ENCODE data around the gene BLOC1S3. TPM values are rescaled to one million over a fixed set of nuclear protein-coding genes. Genes with fewer than 3 reads are reported as not detected.

BLOC1S3 gene
- 11.6 to 15.2 TPM (median 13.4 TPM) in 5 replicates for total RNA-seq (2022; extraction: Qiagen RNA extraction; ENCODE audit: low read depth)

DNA sequence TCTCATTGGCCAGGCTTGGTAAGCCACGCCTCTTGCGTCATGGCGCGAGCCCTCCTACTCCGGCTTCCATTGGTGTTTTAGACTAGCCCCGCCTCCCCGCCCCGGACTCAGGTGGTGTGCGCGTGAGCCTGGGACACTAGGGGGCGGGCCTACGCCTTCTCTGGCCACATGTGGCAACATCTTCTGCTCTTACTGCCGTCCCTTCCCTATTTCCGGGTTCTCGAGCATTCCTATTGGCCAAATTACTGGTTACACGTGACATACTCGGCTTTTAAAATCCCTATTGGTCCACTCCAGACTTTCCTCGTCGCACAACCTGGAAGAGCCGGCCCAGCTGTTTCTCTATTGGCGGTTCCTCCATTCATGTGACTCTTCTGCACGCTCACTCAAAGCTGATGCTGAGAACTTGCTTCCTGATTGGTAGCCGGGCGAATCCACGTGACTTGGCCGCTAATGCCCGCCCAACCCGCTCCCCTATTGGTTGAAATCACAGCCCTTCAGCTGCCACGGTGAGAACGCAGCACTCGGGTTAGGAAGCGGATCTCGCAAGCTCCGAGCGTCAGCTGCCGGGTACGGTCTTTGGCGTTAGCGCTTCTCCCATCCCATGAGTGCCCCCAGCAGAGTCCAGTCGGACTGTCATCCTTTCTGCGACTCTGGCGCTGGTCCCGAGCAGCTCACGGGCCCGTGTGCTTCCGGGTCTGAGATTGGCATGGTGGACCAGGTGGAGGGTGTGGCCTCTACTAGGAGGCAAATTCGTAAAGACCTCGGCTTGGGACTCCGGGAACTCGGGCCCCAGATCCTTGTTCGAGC is at the start of gene BLOC1S3:
Gene BLOC1S3, plus strand, starts transcription at position 523 of the 810 bp plus-strand sequence. CDS start 513 bp downstream, outside the sequence.

GRCh38 chr19:45160870-45161737 is 17.5 kb upstream of the BLOC1S3 start, which contains the start of gene NKPD1:
Gene NKPD1, minus strand, starts transcription at chr19:45160982. Its CDS starts 832 bp downstream, at chr19:45160150.

GRCh38 chr19:45177817-45178261 is 745 bp upstream of the BLOC1S3 start, which contains the start of gene TRAPPC6A:
Gene TRAPPC6A, minus strand, starts transcription at chr19:45178237. Its CDS starts 19 bp downstream, at chr19:45178218.

Other genes starting within 250 kb of the BLOC1S3 start
- gene APOC4, start 236.5 kb upstream of the BLOC1S3 start, total RNA-seq (2022; extraction: Qiagen RNA extraction; ENCODE audit: low read depth): not detected in 5 replicates
- gene APOC2, start 232.7 kb upstream of the BLOC1S3 start, total RNA-seq (2022; extraction: Qiagen RNA extraction; ENCODE audit: low read depth): not detected in 5 replicates
- 136 to 197 TPM (median 165 TPM) in 5 replicates for gene CLPTM1, start 223.4 kb upstream of the BLOC1S3 start, total RNA-seq (2022; extraction: Qiagen RNA extraction; ENCODE audit: low read depth)
- 41.9 to 59.2 TPM (median 49.1 TPM) in 5 replicates for gene RELB, start 177.3 kb upstream of the BLOC1S3 start, total RNA-seq (2022; extraction: Qiagen RNA extraction; ENCODE audit: low read depth)
- gene CLASRP, start 139.7 kb upstream of the BLOC1S3 start, total RNA-seq (2022; extraction: Qiagen RNA extraction; ENCODE audit: low read depth): 54.6 to 69.9 TPM (median 62.3 TPM) in 5 replicates
- 6.6 to 9.2 TPM (median 7.7 TPM) in 5 replicates for gene ZNF296, start 102.3 kb upstream of the BLOC1S3 start, total RNA-seq (2022; extraction: Qiagen RNA extraction; ENCODE audit: low read depth)
- gene GEMIN7, start 99.5 kb upstream of the BLOC1S3 start, total RNA-seq (2022; extraction: Qiagen RNA extraction; ENCODE audit: low read depth): 83.7 to 92.7 TPM (median 88.0 TPM) in 5 replicates
- gene PPP1R37, start 85.6 kb upstream of the BLOC1S3 start, total RNA-seq (2022; extraction: Qiagen RNA extraction; ENCODE audit: low read depth): 19.5 to 31.8 TPM (median 29.7 TPM) in 5 replicates
- gene NKPD1, start 17.8 kb upstream of the BLOC1S3 start, total RNA-seq (2022; extraction: Qiagen RNA extraction; ENCODE audit: low read depth): 0.04 to 0.09 TPM (median 0.05 TPM) in 5 replicates
- 34.8 to 41.6 TPM (median 37.2 TPM) in 5 replicates for gene TRAPPC6A, start 547 bp upstream of the BLOC1S3 start, total RNA-seq (2022; extraction: Qiagen RNA extraction; ENCODE audit: low read depth)
- 0.80 to 1.3 TPM (median 0.99 TPM) in 5 replicates for gene EXOC3L2, start 66.6 kb downstream of the BLOC1S3 start, total RNA-seq (2022; extraction: Qiagen RNA extraction; ENCODE audit: low read depth)
- 5.4 to 9.7 TPM (median 7.3 TPM) in 5 replicates for gene MARK4, start 72.5 kb downstream of the BLOC1S3 start, total RNA-seq (2022; extraction: Qiagen RNA extraction; ENCODE audit: low read depth)
- 0.11 TPM in 1 of 5 replicates, not detected in the others for gene CKM, start 144.1 kb downstream of the BLOC1S3 start, total RNA-seq (2022; extraction: Qiagen RNA extraction; ENCODE audit: low read depth)
- gene KLC3, start 162.0 kb downstream of the BLOC1S3 start, total RNA-seq (2022; extraction: Qiagen RNA extraction; ENCODE audit: low read depth): 0.50 to 0.83 TPM (median 0.54 TPM) in 5 replicates
- gene ERCC2, start 191.8 kb downstream of the BLOC1S3 start, total RNA-seq (2022; extraction: Qiagen RNA extraction; ENCODE audit: low read depth): 10.2 to 14.6 TPM (median 13.4 TPM) in 5 replicates
- 30.2 to 35.2 TPM (median 31.0 TPM) in 5 replicates for gene PPP1R13L, start 226.3 kb downstream of the BLOC1S3 start, total RNA-seq (2022; extraction: Qiagen RNA extraction; ENCODE audit: low read depth)
- gene POLR1G, start 227.9 kb downstream of the BLOC1S3 start, total RNA-seq (2022; extraction: Qiagen RNA extraction; ENCODE audit: low read depth): 40.7 to 56.0 TPM (median 48.7 TPM) in 5 replicates
- gene ERCC1, start 245.1 kb downstream of the BLOC1S3 start, total RNA-seq (2022; extraction: Qiagen RNA extraction; ENCODE audit: low read depth): 147 to 163 TPM (median 151 TPM) in 5 replicates